ENCODE data around the gene SMPDL3A.

SMPDL3A gene

GRCh38 chr6:122778985-122779661 is 9.9 kb upstream of the SMPDL3A start:
- FAIRE-seq: no peak

GRCh38 chr6:122779667-122780066 is 9.4 kb upstream of the SMPDL3A start, which contains the start of gene FABP7:
Gene FABP7, plus strand, starts transcription at chr6:122779716. Its CDS starts 79 bp downstream, at chr6:122779795.
- FAIRE-seq: no peak

GRCh38 chr6:122780114-122780513 is 8.9 kb upstream of the SMPDL3A start:
- FAIRE-seq: no peak

- FAIRE-seq: no peak
Measured at GRCh38 chr6:122781716-122782115, 7.3 kb upstream of the SMPDL3A start.

- no peak for FAIRE-seq
Measured at GRCh38 chr6:122783401-122783800, 5.7 kb upstream of the SMPDL3A start.

GRCh38 chr6:122785891-122786290 is 3.2 kb upstream of the SMPDL3A start:
- no peak for FAIRE-seq

GRCh38 chr6:122787721-122788120 is 1.3 kb upstream of the SMPDL3A start:
- no peak for FAIRE-seq

- FAIRE-seq: no peak
Measured at GRCh38 chr6:122788208-122788607, 850 bp upstream of the SMPDL3A start.

- no peak for FAIRE-seq
Measured at GRCh38 chr6:122788663-122789181, 336 bp upstream of the SMPDL3A start.

- no peak for FAIRE-seq
Measured at GRCh38 chr6:122790028-122790422, 967 bp downstream of the SMPDL3A start.

GRCh38 chr6:122790423-122791309 is 1.6 kb downstream of the SMPDL3A start:
- FAIRE-seq: no peak

GRCh38 chr6:122791310-122791679 is 2.2 kb downstream of the SMPDL3A start:
- FAIRE-seq: no peak

GRCh38 chr6:122792766-122793165 is 3.7 kb downstream of the SMPDL3A start:
- no peak for FAIRE-seq

GRCh38 chr6:122797537-122797936 is 8.5 kb downstream of the SMPDL3A start:
- FAIRE-seq: no peak

GRCh38 chr6:122798099-122798641 is 9.1 kb downstream of the SMPDL3A start:
- no peak for FAIRE-seq

- FAIRE-seq: no peak
Measured at GRCh38 chr6:122799140-122799745, 10.2 kb downstream of the SMPDL3A start.

- no peak for FAIRE-seq
Measured at GRCh38 chr6:122799916-122800686, 11.0 kb downstream of the SMPDL3A start.

- FAIRE-seq: no peak
Measured at GRCh38 chr6:122800906-122801305, 11.8 kb downstream of the SMPDL3A start.

- no peak for FAIRE-seq
Measured at GRCh38 chr6:122801397-122801796, 12.3 kb downstream of the SMPDL3A start.

GRCh38 chr6:122803171-122803661 is 14.2 kb downstream of the SMPDL3A start:
- FAIRE-seq: no peak

GRCh38 chr6:122804962-122805485 is 16.0 kb downstream of the SMPDL3A start:
- no peak for FAIRE-seq

GRCh38 chr6:122806291-122806690 is 17.2 kb downstream of the SMPDL3A start:
- no peak for FAIRE-seq
